ENCODE results near the gene USO1. TPM values are rescaled to one million over a fixed set of nuclear protein-coding genes. Genes with fewer than 3 reads are reported as not detected.
A peak's percentile ranks its signal among the peaks of the same experiment; 100 is the strongest.

USO1 gene
- total RNA-seq, 4 donors from 2014 or later, result 61.0 to 103 (median 74.4) TPM

DNA sequence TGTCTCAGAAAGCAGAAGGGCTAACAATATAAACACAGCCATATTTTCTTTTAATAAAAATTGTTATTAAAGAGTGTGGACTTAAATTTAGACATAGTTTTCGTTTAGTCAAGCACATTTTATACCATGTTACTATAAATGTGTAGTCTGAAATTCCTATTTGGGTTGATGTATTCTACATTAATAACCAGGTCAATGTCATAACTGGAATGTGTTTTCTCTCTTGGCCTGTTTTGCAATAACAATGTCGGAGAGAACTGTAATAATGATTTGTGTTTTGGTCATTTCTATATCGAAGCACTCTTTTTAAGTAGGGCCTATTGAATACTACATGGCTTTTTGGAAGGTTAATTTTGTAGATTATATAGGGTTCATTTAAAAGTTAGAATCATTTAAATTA lies 5.5 kb downstream of the USO1 start:
- no peaks in the 10 kb centered on the region for H3K36me3 ChIP-seq
- WGBS, result 39% methylated on average over 3 of the region's 3 CpGs
- no peaks in the 10 kb centered on the region for H3K27me3 ChIP-seq
- TF ChIP-seq, protein P1, sequence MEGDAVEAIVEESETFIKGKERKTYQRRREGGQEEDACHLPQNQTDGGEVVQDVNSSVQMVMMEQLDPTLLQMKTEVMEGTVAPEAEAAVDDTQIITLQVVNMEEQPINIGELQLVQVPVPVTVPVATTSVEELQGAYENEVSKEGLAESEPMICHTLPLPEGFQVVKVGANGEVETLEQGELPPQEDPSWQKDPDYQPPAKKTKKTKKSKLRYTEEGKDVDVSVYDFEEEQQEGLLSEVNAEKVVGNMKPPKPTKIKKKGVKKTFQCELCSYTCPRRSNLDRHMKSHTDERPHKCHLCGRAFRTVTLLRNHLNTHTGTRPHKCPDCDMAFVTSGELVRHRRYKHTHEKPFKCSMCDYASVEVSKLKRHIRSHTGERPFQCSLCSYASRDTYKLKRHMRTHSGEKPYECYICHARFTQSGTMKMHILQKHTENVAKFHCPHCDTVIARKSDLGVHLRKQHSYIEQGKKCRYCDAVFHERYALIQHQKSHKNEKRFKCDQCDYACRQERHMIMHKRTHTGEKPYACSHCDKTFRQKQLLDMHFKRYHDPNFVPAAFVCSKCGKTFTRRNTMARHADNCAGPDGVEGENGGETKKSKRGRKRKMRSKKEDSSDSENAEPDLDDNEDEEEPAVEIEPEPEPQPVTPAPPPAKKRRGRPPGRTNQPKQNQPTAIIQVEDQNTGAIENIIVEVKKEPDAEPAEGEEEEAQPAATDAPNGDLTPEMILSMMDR (IDR thresholded peaks at IDR 0.05), result no peak
- TF ChIP-seq POLR2A (IDR thresholded peaks at IDR 0.05; ENCODE audit: low read depth) (no peak), EP300 (IDR thresholded peaks at IDR 0.05) (no peak), POLR2AphosphoS5 (IDR thresholded peaks at IDR 0.05) (no peak)
- peak overlapping the region in 2 of 4 donors; percentile 4 to 21 for H3K4me3 ChIP-seq
- peak overlapping the region; percentile 14 to 99 (median 33) for H3K27ac ChIP-seq (replicated peaks in 1 of 4)
- no peaks in the 10 kb centered on the region for H3K9me3 ChIP-seq
- peaks cover 42 to 62% (median 56%) of the 10 kb centered on the region in 4 donors for H3K4me1 ChIP-seq
- DNase-seq (ENCODE audit: extremely low spot score), result no peak
- intact Hi-C loops (cut with DNase I), result loop anchor here (5.0 kb wide), 1 partner anchor 98 kb away; the partner anchor contains the start of gene CDKL2

DNA sequence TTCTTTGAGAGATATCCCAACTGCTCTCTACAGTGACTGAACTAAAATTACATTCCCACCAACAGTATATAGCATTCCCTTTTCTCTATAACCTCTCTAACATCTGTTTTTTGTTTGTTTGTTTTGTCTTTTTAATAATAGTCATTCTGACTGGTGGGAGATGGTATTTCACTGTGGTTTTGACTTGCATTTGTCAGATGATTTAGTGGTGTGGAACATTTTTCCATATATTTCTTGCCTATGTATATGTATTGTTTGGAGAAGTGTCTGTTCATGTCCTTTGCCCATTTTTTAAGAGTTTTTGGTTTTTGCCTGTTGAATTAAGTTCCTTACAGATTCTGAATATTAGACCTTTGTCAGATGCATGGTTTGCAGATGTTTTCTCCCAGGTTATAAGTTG lies 9.0 kb downstream of the USO1 start:
- Histone ChIP-seq H3K27ac (replicated peaks in 1 of 4) (no peak overlapping the region), H3K36me3 (no peaks in the 10 kb centered on the region), H3K4me1 (peaks cover 23 to 39% (median 36%) of the 10 kb centered on the region in 4 donors)

DNA sequence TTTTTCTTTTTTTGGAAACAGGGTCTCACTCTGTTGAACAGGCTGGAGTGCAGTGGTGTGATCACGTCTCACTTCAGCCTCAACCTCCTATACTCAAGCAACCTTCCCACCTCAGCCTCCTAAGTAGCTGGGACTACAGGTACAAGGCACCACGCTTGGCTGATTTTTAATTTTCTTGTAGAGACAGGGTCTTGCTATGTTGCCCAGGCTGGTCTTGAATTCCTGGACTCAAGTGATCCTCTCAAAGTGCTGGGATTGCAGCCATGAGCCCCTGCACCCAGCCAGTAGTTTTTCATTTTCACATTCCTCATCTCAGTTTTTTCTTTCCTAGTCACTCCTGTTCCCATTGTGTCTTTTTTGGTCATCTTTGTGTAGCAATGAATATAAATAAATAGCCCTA lies 11.1 kb downstream of the USO1 start:
- 100% methylated on average over 2 of the region's 2 CpGs for WGBS
- Histone ChIP-seq H3K36me3 (no peaks in the 10 kb centered on the region), H3K4me3 (no peak overlapping the region), H3K27ac (replicated peaks in 1 of 4) (no peak overlapping the region), H3K4me1 (peaks cover 6 to 21% (median 16%) of the 10 kb centered on the region in 4 donors), H3K9me3 (no peaks in the 10 kb centered on the region), H3K27me3 (no peaks in the 10 kb centered on the region)
- TF ChIP-seq POLR2AphosphoS5 (IDR thresholded peaks at IDR 0.05), result no peak
- no peak for TF ChIP-seq POLR2A (IDR thresholded peaks at IDR 0.05; ENCODE audit: low read depth)
- TF ChIP-seq, protein P1 (IDR thresholded peaks at IDR 0.05), result no peak
- TF ChIP-seq EP300 (IDR thresholded peaks at IDR 0.05), result no peak
- intact Hi-C loops (cut with DNase I), result no loop called here
- no peak for DNase-seq (ENCODE audit: extremely low spot score)

More for the DNA sequence above, 9.0 kb downstream of the USO1 start:
- TF ChIP-seq POLR2A (IDR thresholded peaks at IDR 0.05; ENCODE audit: low read depth), result no peak
- TF ChIP-seq, protein P1 (IDR thresholded peaks at IDR 0.05), result no peak
- no peaks in the 10 kb centered on the region for H3K9me3 ChIP-seq
- no peak for DNase-seq (ENCODE audit: extremely low spot score)
- intact Hi-C loops (cut with DNase I), result no loop called here
- no peak overlapping the region for H3K4me3 ChIP-seq
- H3K27me3 ChIP-seq, result no peaks in the 10 kb centered on the region

DNA sequence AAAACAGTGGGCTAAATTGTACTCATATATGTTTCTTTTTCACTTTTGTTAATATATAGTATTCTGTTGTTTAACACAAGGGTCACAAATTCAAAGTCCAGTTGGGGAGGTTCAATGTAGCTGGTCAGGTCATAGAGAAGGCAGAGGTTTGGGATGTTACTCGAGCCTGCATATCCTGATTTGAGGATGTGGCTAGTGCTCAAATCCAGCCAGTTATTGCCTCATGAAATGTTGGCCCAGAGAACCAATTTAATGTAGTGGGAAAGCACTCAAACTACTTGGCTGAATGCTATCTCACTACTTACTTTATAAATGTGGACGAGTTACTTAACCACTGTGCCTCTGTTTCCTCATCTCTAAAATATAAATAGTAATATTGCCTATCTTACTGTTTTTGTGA lies 12.5 kb downstream of the USO1 start:
- Histone ChIP-seq H3K36me3 (no peaks in the 10 kb centered on the region), H3K27ac (replicated peaks in 1 of 4) (no peak overlapping the region), H3K27me3 (no peaks in the 10 kb centered on the region), H3K4me1 (peaks cover 0 to 13% (median 9%) of the 10 kb centered on the region in 4 donors), H3K4me3 (no peak overlapping the region), H3K9me3 (no peaks in the 10 kb centered on the region)
- 58% methylated on average over 2 of the region's 2 CpGs for WGBS
- no peak for DNase-seq (ENCODE audit: extremely low spot score)
- TF ChIP-seq, protein P1 (IDR thresholded peaks at IDR 0.05), result no peak
- TF ChIP-seq POLR2A (IDR thresholded peaks at IDR 0.05; ENCODE audit: low read depth) (no peak), POLR2AphosphoS5 (IDR thresholded peaks at IDR 0.05) (no peak), EP300 (IDR thresholded peaks at IDR 0.05) (no peak)
- intact Hi-C loops (cut with DNase I), result no loop called here

DNA sequence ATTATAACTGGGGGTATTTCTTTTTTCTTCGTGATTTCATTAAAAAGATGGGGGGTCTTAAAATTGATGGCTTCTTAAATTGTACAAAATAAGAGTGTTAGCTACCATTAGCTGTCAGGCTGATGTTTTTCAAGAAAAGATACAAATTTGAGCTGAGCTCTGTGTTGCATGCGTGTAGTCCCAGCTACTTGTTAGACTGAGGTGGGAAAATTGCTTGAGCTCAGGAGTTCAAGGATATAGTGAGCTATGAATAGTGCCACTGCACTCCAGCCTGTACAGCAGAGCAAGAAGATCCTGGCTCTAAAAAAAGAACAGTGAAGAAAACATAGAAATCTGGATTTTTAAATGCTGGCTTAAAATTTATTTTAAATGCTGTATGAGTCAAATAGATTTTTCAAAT lies 13.0 kb downstream of the USO1 start:
- H3K4me3 ChIP-seq, result no peak overlapping the region
- H3K27me3 ChIP-seq, result no peaks in the 10 kb centered on the region
- WGBS, result 96% methylated on average over 2 of the region's 2 CpGs
- H3K4me1 ChIP-seq, result peaks cover 0 to 13% (median 9%) of the 10 kb centered on the region in 4 donors
- no peak overlapping the region for H3K27ac ChIP-seq (replicated peaks in 1 of 4)
- H3K9me3 ChIP-seq, result no peaks in the 10 kb centered on the region
- TF ChIP-seq, protein P1 (IDR thresholded peaks at IDR 0.05), result no peak
- no peak for TF ChIP-seq POLR2A (IDR thresholded peaks at IDR 0.05; ENCODE audit: low read depth)
- no peak for TF ChIP-seq POLR2AphosphoS5 (IDR thresholded peaks at IDR 0.05)
- no peak for TF ChIP-seq EP300 (IDR thresholded peaks at IDR 0.05)
- intact Hi-C loops (cut with DNase I), result no loop called here
- H3K36me3 ChIP-seq, result no peaks in the 10 kb centered on the region
- no peak for DNase-seq (ENCODE audit: extremely low spot score)
